ENCODE results near the gene TEX10. TPM values are rescaled to one million over a fixed set of nuclear protein-coding genes. Genes with fewer than 3 reads are reported as not detected.

The TEX10 gene
- total and polyA plus RNA-seq, 2 donors (not counting 3 experiments of a cell fraction or from before 2014, with no cell fraction given): 13.6 to 21.2 TPM

GRCh38 chr9:100364013-100364412, 11.3 kb upstream of the TEX10 start:
- no TSS peak for BruUV-seq (replicated peaks)
- no peak for DNase-seq (ENCODE audit: low read depth, low spot score)
- H4K20me1 ChIP-seq (replicated peaks; ENCODE audit: control insufficient read depth, extremely low read depth, insufficient read depth, low read length): no peaks in the 10 kb centered on the region
- FAIRE-seq: no peak
- no peak for TF ChIP-seq POLR2AphosphoS5 (IDR thresholded peaks at IDR 0.05; ENCODE audit: insufficient read depth, low read depth, low read length)
- TF ChIP-seq, protein P1, sequence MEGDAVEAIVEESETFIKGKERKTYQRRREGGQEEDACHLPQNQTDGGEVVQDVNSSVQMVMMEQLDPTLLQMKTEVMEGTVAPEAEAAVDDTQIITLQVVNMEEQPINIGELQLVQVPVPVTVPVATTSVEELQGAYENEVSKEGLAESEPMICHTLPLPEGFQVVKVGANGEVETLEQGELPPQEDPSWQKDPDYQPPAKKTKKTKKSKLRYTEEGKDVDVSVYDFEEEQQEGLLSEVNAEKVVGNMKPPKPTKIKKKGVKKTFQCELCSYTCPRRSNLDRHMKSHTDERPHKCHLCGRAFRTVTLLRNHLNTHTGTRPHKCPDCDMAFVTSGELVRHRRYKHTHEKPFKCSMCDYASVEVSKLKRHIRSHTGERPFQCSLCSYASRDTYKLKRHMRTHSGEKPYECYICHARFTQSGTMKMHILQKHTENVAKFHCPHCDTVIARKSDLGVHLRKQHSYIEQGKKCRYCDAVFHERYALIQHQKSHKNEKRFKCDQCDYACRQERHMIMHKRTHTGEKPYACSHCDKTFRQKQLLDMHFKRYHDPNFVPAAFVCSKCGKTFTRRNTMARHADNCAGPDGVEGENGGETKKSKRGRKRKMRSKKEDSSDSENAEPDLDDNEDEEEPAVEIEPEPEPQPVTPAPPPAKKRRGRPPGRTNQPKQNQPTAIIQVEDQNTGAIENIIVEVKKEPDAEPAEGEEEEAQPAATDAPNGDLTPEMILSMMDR (IDR thresholded peaks at IDR 0.05; ENCODE audit: extremely low read depth in 1 of 2, insufficient read depth in 1 of 2, low read depth in 1 of 2, low read length in 2 of 2): no peak
- TF ChIP-seq FOS (IDR thresholded peaks at IDR 0.05; ENCODE audit: borderline replicate concordance, insufficient read depth, low read length): no peak
- TF ChIP-seq MYC (IDR thresholded peaks at IDR 0.05; ENCODE audit: low read depth, low read length): no peak
- TF ChIP-seq MAX (IDR thresholded peaks at IDR 0.05; ENCODE audit: insufficient read depth, insufficient read length): no peak
- TF ChIP-seq POLR2A (IDR thresholded peaks at IDR 0.05; ENCODE audit: low read depth, low read length): no peak
- TF ChIP-seq JUN (IDR thresholded peaks at IDR 0.05; ENCODE audit: borderline replicate concordance, insufficient read depth, insufficient read length, low read depth): no peak
- TF ChIP-seq GATA2 (IDR thresholded peaks at IDR 0.05; ENCODE audit: insufficient read depth, insufficient read length, low read depth, low read length): no peak
- no peak for TF ChIP-seq EZH2 (IDR thresholded peaks at IDR 0.05; ENCODE audit: borderline replicate concordance, low read depth, low read length, severe bottlenecking)
- POLR2A ChIA-PET: no interaction called here
- H3K36me3 ChIP-seq (ENCODE audit: control insufficient read depth in 2 of 2, extremely low read depth in 1 of 2, insufficient read depth in 2 of 2, low read length in 2 of 2): no peaks in the 10 kb centered on the region
- no peak overlapping the region for H3K4me2 ChIP-seq (ENCODE audit: insufficient read depth, low read length)
- H3K27me3 ChIP-seq (ENCODE audit: control insufficient read depth in 2 of 2, insufficient read depth in 2 of 2, low read length in 2 of 2): no peaks in the 10 kb centered on the region
- CTCF ChIA-PET: interaction anchor here (1.1 kb wide), 1 partner anchor 12 kb away, joined by 3 read pairs; no protein-coding TSS in a partner anchor
- H3K79me2 ChIP-seq (ENCODE audit: control insufficient read depth, insufficient read depth, low read length): no peaks in the 10 kb centered on the region
- H2AFZ ChIP-seq (ENCODE audit: low read depth, low read length): no peak overlapping the region
- H3K27ac ChIP-seq (ENCODE audit: insufficient read depth, low read depth, low read length): no peak overlapping the region
- intact Hi-C loops (cut with micrococcal nuclease): no loop called here
- dilution Hi-C loops (cut with MboI; ENCODE audit: extremely low pct_ligation_motif_present, low sequenced_read_pairs): no loop called here
- no peaks in the 10 kb centered on the region for H3K9me1 ChIP-seq (replicated peaks; ENCODE audit: control insufficient read depth, extremely low read depth, insufficient read depth, low read length)
- H3K4me1 ChIP-seq (ENCODE audit: control insufficient read depth, extremely low read depth, insufficient read depth, low read length): no peaks in the 10 kb centered on the region
- no peak overlapping the region for H3K9ac ChIP-seq (replicated peaks; ENCODE audit: extremely low read depth, insufficient read depth, low read length)
- no peak overlapping the region for H3K4me3 ChIP-seq (replicated peaks in 1 of 3; ENCODE audit: insufficient read depth in 1 of 3, low read depth in 1 of 3, low read length in 3 of 3)
- no peaks in the 10 kb centered on the region for H3K9me3 ChIP-seq (replicated peaks; ENCODE audit: control insufficient read depth, insufficient read depth, low read length)
